Aorta (tissue), 5 donors: Measurements from ENCODE around the gene ABI1. TPM values are rescaled to one million over a fixed set of nuclear protein-coding genes. Genes with fewer than 3 reads are reported as not detected.

Experiments used
- ATAC-seq: fragments of 200-7000 bp; cut with Tn5 transposase; one replicate; pipeline ENCODE4 v1.9.1; 2022; ENCODE audit warnings: moderate library complexity; ENCODE audit not compliant: low FRiP score
- DNase-seq, 2 donors: peaks; one replicate each; pipeline ENCODE4 v3.0.0-alpha.2; 2020
- H3K27ac ChIP-seq, 2 donors: one replicate each; pipeline ENCODE4 v1.5.1; 2013; ENCODE audit warnings: low read length in 2 of 2, mild to moderate bottlenecking in 2 of 2, moderate library complexity in 2 of 2, control low read depth in 1 of 2, inconsistent platforms in 1 of 2, low read depth in 1 of 2
- H3K27me3 ChIP-seq, 2 donors: one replicate each; pipeline ENCODE4 v1.6.1; 2013; ENCODE audit warnings: control low read depth in 1 of 2, low read length in 1 of 2, mild to moderate bottlenecking in 1 of 2, moderate library complexity in 1 of 2; ENCODE audit not compliant: insufficient read depth in 2 of 2, control insufficient read depth in 1 of 2
- H3K36me3 ChIP-seq, 2 donors: one replicate each; pipeline ENCODE4 v1.6.1; 2013; ENCODE audit warnings: control low read depth in 1 of 2, low read length in 1 of 2, mild to moderate bottlenecking in 1 of 2; ENCODE audit not compliant: insufficient read depth in 2 of 2, control insufficient read depth in 1 of 2
- H3K4me1 ChIP-seq, 2 donors: one replicate each; pipeline ENCODE4 v1.6.1; 2013; ENCODE audit warnings: low read length in 2 of 2, control low read depth in 1 of 2, mild to moderate bottlenecking in 1 of 2, moderate library complexity in 1 of 2; ENCODE audit not compliant: insufficient read depth in 2 of 2, control insufficient read depth in 1 of 2
- H3K4me3 ChIP-seq, 2 donors: one replicate each; pipeline ENCODE4 v1.5.1; 2013; ENCODE audit warnings: low read length in 2 of 2, control low read depth in 1 of 2, mild to moderate bottlenecking in 1 of 2
- H3K9me3 ChIP-seq: one replicate; pipeline ENCODE4 v1.6.1; 2013; ENCODE audit warnings: mild to moderate bottlenecking, low read length; ENCODE audit not compliant: control insufficient read depth
- WGBS, 2 donors: extraction: QIAGEN DNeasy Blood & Tissue Kit; methylation state at CpG; one replicate each; pipeline ENCODE4 v1.1.7; 2013; 5-methylcytosine and 5-hydroxymethylcytosine counted together
- intact Hi-C, 2 donors: fragments of 100-400 bp; cut with DNase I; formaldehyde crosslinking; loops; one replicate each; pipeline versions ENCODE4 v1.14.2 to v1.15.0; 2022
- polyA plus RNA-seq, 2 donors: library from polyadenylated mRNA; stranded (reverse); fragments of 200-250 nt; gene quantifications; one replicate each; pipeline ENCODE4 v1.2.3, GENCODE V29; 2013
- total RNA-seq, 2 donors: library from RNA; stranded (reverse); fragmentation: NEBNext Ultra II Directional; extraction: Animal tissue kit (Norgen Biotek cat#: 25700); gene quantifications; one replicate each; pipeline ENCODE4 v1.2.1, GENCODE V29; 2021
- donor health status: healthy with polysubstance abuse.
- donor health status: Bipolar disorder and iron deficiency.
- donor health status: DM: no; HTN: no; CAD: no.
- donor health status: DM: no; HTN: no; CAD: no.
- donor health status: DM: yes; HTN: yes; CAD: no.

The ABI1 gene
- total and polyA plus RNA-seq, 4 donors = 20.8 to 60.3 (median 40.9) TPM

- 95 to 96% methylated on average over 3 of the region's 3 CpGs for WGBS, 2 donors
- Histone ChIP-seq H3K4me3 (no peak overlapping the region), H3K27ac (no peak overlapping the region), H3K4me1 (peaks cover 0 to 1% of the 10 kb centered on the region in 2 donors), H3K36me3 (no peaks in the 10 kb centered on the region), H3K27me3 (no peaks in the 10 kb centered on the region), H3K9me3 (no peaks in the 10 kb centered on the region)
- no peak for ATAC-seq
- intact Hi-C loops = no loop called here
- no peak for DNase-seq
These were observed 38.8 kb downstream of the ABI1 start for GRCh38 chr10:26821699-26822570.

- no peaks in the 10 kb centered on the region for H3K36me3 ChIP-seq
- ATAC-seq (no peak), DNase-seq (no peak)
- no peak overlapping the region for H3K27ac ChIP-seq
- peaks cover 2 to 4% of the 10 kb centered on the region in 2 donors for H3K4me1 ChIP-seq
- WGBS, 2 donors = 97 to 98% methylated on average over 2 of the region's 2 CpGs
- H3K27me3 ChIP-seq = no peaks in the 10 kb centered on the region
- intact Hi-C loops = no loop called here
- no peaks in the 10 kb centered on the region for H3K9me3 ChIP-seq
- H3K4me3 ChIP-seq = no peak overlapping the region
These were observed 45.3 kb downstream of the ABI1 start for GRCh38 chr10:26815500-26815899.

DNA sequence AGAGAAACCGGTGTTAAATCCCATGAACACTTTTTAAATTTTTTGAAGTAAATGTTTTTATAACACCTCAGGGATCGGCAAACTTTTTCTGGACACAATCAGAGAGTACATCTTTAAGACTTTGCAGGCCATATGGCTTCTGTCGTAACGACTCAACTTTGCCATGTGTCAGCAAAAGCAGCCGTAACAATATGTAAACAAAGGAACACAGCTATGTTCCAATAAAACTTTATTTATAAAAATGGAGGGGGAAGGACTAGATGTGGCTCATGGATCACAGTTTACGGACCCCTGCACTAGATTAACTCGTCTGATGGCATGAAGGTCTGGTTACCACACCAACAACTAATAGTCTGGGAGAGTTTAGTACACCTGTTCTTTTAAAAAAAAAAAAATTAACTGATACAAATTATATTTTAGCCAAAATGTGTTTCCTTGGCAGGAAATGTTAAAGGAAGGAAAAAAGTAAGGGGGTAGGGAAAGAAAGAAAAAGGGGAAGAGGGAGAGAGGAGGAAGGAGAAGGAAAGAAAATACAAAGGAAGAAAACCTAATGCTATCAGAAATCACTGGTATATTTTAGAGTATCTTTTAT is 50.2 kb downstream of the ABI1 start:
- WGBS, 2 donors = 75 to 76% methylated on average over 7 of the region's 7 CpGs
- DNase-seq (no peak), ATAC-seq (no peak)
- no peak overlapping the region for H3K4me3 ChIP-seq
- H3K27ac ChIP-seq = no peak overlapping the region
- no peaks in the 10 kb centered on the region for H3K9me3 ChIP-seq
- H3K4me1 ChIP-seq = peaks cover 0 to 2% of the 10 kb centered on the region in 2 donors
- intact Hi-C loops = no loop called here
- H3K27me3 ChIP-seq = no peaks in the 10 kb centered on the region
- H3K36me3 ChIP-seq = no peaks in the 10 kb centered on the region

- DNase-seq (no peak), ATAC-seq (no peak)
- H3K36me3 ChIP-seq = no peaks in the 10 kb centered on the region
- intact Hi-C loops = no loop called here
- H3K4me1 ChIP-seq = peaks cover 0 to 2% of the 10 kb centered on the region in 2 donors
- H3K9me3 ChIP-seq = no peaks in the 10 kb centered on the region
- WGBS, 2 donors = 96 to 99% methylated on average over 1 of the region's 1 CpG
- H3K27me3 ChIP-seq = no peaks in the 10 kb centered on the region
- no peak overlapping the region for H3K27ac ChIP-seq
- H3K4me3 ChIP-seq = no peak overlapping the region
These were observed 50.8 kb downstream of the ABI1 start for GRCh38 chr10:26809973-26810372.

- H3K27me3 ChIP-seq = no peaks in the 10 kb centered on the region
- ATAC-seq = no peak
- no peak for DNase-seq
- H3K4me1 ChIP-seq = peaks cover 0 to 2% of the 10 kb centered on the region in 2 donors
- intact Hi-C loops = no loop called here
- no peaks in the 10 kb centered on the region for H3K9me3 ChIP-seq
- no peaks in the 10 kb centered on the region for H3K36me3 ChIP-seq
- WGBS, 2 donors = 77 to 80% methylated on average over 4 of the region's 4 CpGs
- no peak overlapping the region for H3K4me3 ChIP-seq
- H3K27ac ChIP-seq = no peak overlapping the region
These were observed 53.2 kb downstream of the ABI1 start for GRCh38 chr10:26807532-26807931.

- 73 to 78% methylated on average over 1 of the region's 1 CpG for WGBS, 2 donors
- no peak overlapping the region for H3K4me3 ChIP-seq
- intact Hi-C loops = no loop called here
- no peaks in the 10 kb centered on the region for H3K9me3 ChIP-seq
- H3K27ac ChIP-seq = no peak overlapping the region
- ATAC-seq (no peak), DNase-seq (no peak)
- H3K27me3 ChIP-seq = no peaks in the 10 kb centered on the region
- no peaks in the 10 kb centered on the region for H3K36me3 ChIP-seq
- no peaks in the 10 kb centered on the region for H3K4me1 ChIP-seq
These were observed 54.2 kb downstream of the ABI1 start for GRCh38 chr10:26806557-26806956.

GRCh38 chr10:26805567-26806245 is 55.1 kb downstream of the ABI1 start:
- ATAC-seq (no peak), DNase-seq (no peak)
- H3K27me3 ChIP-seq = no peaks in the 10 kb centered on the region
- intact Hi-C loops = no loop called here
- no peaks in the 10 kb centered on the region for H3K36me3 ChIP-seq
- WGBS, 2 donors = 71 to 76% methylated on average over 2 of the region's 2 CpGs
- no peak overlapping the region for H3K4me3 ChIP-seq
- H3K9me3 ChIP-seq = no peaks in the 10 kb centered on the region
- no peak overlapping the region for H3K27ac ChIP-seq
- no peaks in the 10 kb centered on the region for H3K4me1 ChIP-seq

DNA sequence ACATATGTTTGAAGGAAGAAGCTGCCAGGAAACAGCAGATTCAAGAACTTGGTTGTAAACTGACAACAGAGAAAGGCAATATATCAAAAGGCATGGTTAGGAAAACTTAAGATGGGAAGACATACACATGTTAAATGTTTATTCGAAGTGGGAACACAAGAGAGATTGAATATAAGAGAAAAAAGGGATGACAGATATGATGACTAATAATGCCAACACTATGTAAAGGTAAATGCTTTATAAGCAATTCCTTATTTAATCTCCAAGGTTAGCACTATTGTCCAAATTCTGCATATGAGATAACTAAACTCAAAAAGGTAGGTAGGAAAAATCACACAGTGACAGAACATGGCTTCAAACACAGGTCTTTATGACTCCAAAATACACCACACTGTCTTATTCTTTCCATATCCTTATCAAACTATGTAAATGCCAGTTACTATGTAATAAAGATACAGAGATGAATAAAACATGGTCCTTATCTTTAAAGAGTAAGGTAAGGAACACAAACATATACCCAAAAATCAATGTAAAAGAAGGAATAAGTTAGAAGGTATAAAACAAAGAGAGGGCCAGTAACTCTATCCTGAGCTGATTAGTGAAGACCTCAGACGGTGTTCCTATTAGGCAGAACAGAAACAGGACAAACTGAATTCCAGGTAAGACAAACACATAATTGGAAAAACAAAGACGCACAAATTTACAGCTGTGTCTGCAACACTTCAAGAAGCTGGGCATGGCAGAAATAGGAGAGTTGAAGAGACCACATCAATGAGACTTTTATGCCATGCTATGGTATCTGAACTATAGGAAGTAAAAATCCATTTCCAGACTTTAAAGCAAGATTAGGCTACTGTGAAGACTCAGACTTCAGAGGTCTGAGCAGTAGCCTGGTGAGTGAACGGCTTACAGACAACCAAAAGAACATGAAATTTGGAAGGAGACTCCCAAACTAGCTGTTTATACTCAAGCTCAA is 56.1 kb downstream of the ABI1 start:
- DNase-seq (no peak), ATAC-seq (no peak)
- 83 to 90% methylated on average over 4 of the region's 4 CpGs for WGBS, 2 donors
- no peaks in the 10 kb centered on the region for H3K27me3 ChIP-seq
- H3K9me3 ChIP-seq = no peaks in the 10 kb centered on the region
- H3K4me1 ChIP-seq = no peaks in the 10 kb centered on the region
- H3K27ac ChIP-seq = no peak overlapping the region
- no peaks in the 10 kb centered on the region for H3K36me3 ChIP-seq
- intact Hi-C loops = no loop called here
- H3K4me3 ChIP-seq = no peak overlapping the region
